Esophagus muscularis mucosa (tissue), 4 donors: ENCODE results near the gene ANKRD11. TPM values are rescaled to one million over a fixed set of nuclear protein-coding genes. Genes with fewer than 3 reads are reported as not detected.
"Not testable (repeated sequence)": the region's sequence is repeated elsewhere in the genome, so short reads cannot be mapped to it uniquely, and the experiment has no call there.

Experiments
- DNase-seq: peaks from one replicate; pipeline ENCODE4 v3.0.0-alpha.2; 2017; ENCODE audit errors: extremely low spot score
- H3K27ac ChIP-seq, 4 donors: fragments of 200-600 bp; sonication (generic); replicated peaks in 1 of 4; 1 replicate in 3 of 4; 2 replicates in 1 of 4; pipeline ENCODE4 v1.5.1; 2016 to 2019; ENCODE audit warnings: mild to moderate bottlenecking in 1 of 4
- H3K27me3 ChIP-seq, 4 donors: fragments of 200-600 bp; sonication (generic); one replicate each; pipeline versions ENCODE4 v1.5.1 to v1.6.0; 2016 to 2019
- H3K36me3 ChIP-seq, 4 donors: fragments of 200-600 bp; sonication (generic); one replicate each; pipeline ENCODE4 v1.5.1; 2016 to 2019
- H3K4me1 ChIP-seq, 4 donors: fragments of 200-600 bp; sonication (generic); one replicate each; pipeline ENCODE4 v1.5.1; 2016 to 2019
- H3K4me3 ChIP-seq, 4 donors: fragments of 200-600 bp; sonication (generic); 1 replicate in 2 of 4; 2 replicates in 2 of 4; pipeline ENCODE4 v1.5.1; 2016 to 2019; ENCODE audit warnings: mild to moderate bottlenecking in 4 of 4, moderate library complexity in 1 of 4
- H3K9me3 ChIP-seq, 4 donors: fragments of 200-600 bp; sonication (generic); 1 replicate in 3 of 4; 2 replicates in 1 of 4; pipeline ENCODE4 v1.5.1; 2016 to 2019
- EP300 ChIP-seq: sonication (generic); formaldehyde crosslinking; IDR thresholded peaks from one replicate; pipeline ENCODE4 v1.6.1; 2017; ENCODE audit warnings: antibody characterized with exemption
- POLR2A ChIP-seq: fragments of 450-650 bp; IDR thresholded peaks from one replicate; pipeline ENCODE4 v1.6.1; 2017; ENCODE audit warnings: antibody characterized with exemption, moderate library complexity, mild to moderate bottlenecking, low read depth
- POLR2AphosphoS5 ChIP-seq, 2 donors: sonication (generic); formaldehyde crosslinking; IDR thresholded peaks; one replicate each; pipeline ENCODE4 v1.6.1; 2017; ENCODE audit warnings: antibody characterized with exemption in 2 of 2
- WGBS: methylation state at CpG from one replicate; pipeline ENCODE4 v1.1.5; 2018; 5-methylcytosine and 5-hydroxymethylcytosine counted together
- intact Hi-C: fragments of 100-400 bp; cut with DNase I; formaldehyde crosslinking; loops from one replicate; pipeline ENCODE4 v1.15.1; 2023
- total RNA-seq, 4 donors: library from RNA; depleted of rRNA; stranded (reverse); fragments of >200 nt; gene quantifications; one replicate each; pipeline versions ENCODE4 v1.1.0 to v1.2.1, GENCODE V29; 2016
- TF ChIP-seq, protein P1 (sequence below), 3 experiments: fragments of 200-600 bp in 2 of 3; fragments of 450-650 bp in 1 of 3; sonication (generic) in 2 of 3; IDR thresholded peaks; one replicate each; pipeline ENCODE4 v1.5.1; 2017 to 2019; ENCODE audit warnings: antibody characterized with exemption in 3 of 3, mild to moderate bottlenecking in 2 of 3, moderate library complexity in 1 of 3

The ANKRD11 gene
- total RNA-seq, 4 donors from 2014 or later = 60.8 to 119 (median 105) TPM

DNA sequence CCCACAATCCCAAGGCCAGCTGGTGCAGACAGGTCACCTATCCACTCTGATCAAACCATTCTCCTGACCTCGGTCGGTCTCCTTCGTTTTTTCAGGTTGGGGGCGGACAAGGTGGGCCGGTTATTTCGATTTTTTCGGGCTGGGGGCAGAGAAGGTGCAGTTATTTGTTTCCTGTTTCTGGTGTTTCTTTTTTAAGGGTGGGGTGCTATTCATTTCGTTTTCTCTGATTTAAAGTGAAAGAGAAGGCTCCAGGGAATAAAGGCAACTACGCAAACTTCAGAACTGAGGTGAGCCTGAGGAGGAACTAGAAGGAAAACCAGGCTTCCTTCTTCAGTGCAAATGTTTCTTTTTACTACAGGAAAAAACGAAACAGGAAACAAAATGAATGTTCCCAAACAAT is 64.8 kb downstream of the ANKRD11 start:
- Histone ChIP-seq H3K9me3 (no peaks in the 10 kb centered on the region), H3K27ac (no peak overlapping the region), H3K4me3 (no peak overlapping the region), H3K4me1 (peaks cover 32 to 62% (median 52%) of the 10 kb centered on the region in 4 donors), H3K27me3 (no peaks in the 10 kb centered on the region), H3K36me3 (no peaks in the 10 kb centered on the region)
- 79% methylated on average over 10 of the region's 10 CpGs for WGBS
- intact Hi-C loops = no loop called here
- DNase-seq = no peak
- TF ChIP-seq POLR2AphosphoS5 (IDR thresholded peaks at IDR 0.05) (no peak), POLR2A (no peak), EP300 (no peak)

DNA sequence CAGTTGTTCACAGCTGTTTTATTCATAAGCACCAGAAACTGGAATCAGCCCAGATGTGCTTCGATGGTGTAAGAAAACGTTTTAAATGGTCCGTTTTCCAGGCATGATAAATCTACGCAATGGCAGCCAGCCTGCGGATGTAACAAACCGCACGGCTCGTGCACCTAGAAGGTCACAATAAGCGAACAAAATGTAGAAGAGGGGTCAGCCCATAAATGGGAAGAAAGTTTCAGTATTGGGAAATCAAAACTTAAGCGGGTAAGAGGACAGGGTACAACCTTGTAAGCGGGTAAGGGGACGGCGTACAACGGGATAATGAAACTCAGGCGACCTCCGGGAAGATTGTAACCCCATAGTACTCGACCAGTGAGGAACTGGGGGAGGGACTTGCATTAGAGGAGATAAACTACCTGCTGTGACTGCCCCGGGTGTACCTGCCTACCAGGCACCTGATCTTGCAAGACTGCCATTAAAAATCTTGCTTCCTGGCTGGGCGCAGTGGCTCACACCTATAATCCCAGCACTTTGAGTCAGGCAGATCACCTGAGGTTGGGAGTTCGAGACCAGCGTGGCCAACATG is 66.6 kb downstream of the ANKRD11 start:
- intact Hi-C loops = no loop called here
- Histone ChIP-seq H3K27ac (no peak overlapping the region), H3K9me3 (no peaks in the 10 kb centered on the region), H3K27me3 (no peaks in the 10 kb centered on the region), H3K36me3 (no peaks in the 10 kb centered on the region), H3K4me1 (peaks cover 30 to 71% (median 55%) of the 10 kb centered on the region in 4 donors), H3K4me3 (no peak overlapping the region)
- DNase-seq = no peak
- 79% methylated on average over 21 of the region's 21 CpGs for WGBS
- no peak for TF ChIP-seq POLR2AphosphoS5 (IDR thresholded peaks at IDR 0.05)
- TF ChIP-seq, protein P1, sequence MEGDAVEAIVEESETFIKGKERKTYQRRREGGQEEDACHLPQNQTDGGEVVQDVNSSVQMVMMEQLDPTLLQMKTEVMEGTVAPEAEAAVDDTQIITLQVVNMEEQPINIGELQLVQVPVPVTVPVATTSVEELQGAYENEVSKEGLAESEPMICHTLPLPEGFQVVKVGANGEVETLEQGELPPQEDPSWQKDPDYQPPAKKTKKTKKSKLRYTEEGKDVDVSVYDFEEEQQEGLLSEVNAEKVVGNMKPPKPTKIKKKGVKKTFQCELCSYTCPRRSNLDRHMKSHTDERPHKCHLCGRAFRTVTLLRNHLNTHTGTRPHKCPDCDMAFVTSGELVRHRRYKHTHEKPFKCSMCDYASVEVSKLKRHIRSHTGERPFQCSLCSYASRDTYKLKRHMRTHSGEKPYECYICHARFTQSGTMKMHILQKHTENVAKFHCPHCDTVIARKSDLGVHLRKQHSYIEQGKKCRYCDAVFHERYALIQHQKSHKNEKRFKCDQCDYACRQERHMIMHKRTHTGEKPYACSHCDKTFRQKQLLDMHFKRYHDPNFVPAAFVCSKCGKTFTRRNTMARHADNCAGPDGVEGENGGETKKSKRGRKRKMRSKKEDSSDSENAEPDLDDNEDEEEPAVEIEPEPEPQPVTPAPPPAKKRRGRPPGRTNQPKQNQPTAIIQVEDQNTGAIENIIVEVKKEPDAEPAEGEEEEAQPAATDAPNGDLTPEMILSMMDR (IDR thresholded peaks at IDR 0.05) = no peak
- no peak for TF ChIP-seq POLR2A
- TF ChIP-seq EP300 = no peak

DNA sequence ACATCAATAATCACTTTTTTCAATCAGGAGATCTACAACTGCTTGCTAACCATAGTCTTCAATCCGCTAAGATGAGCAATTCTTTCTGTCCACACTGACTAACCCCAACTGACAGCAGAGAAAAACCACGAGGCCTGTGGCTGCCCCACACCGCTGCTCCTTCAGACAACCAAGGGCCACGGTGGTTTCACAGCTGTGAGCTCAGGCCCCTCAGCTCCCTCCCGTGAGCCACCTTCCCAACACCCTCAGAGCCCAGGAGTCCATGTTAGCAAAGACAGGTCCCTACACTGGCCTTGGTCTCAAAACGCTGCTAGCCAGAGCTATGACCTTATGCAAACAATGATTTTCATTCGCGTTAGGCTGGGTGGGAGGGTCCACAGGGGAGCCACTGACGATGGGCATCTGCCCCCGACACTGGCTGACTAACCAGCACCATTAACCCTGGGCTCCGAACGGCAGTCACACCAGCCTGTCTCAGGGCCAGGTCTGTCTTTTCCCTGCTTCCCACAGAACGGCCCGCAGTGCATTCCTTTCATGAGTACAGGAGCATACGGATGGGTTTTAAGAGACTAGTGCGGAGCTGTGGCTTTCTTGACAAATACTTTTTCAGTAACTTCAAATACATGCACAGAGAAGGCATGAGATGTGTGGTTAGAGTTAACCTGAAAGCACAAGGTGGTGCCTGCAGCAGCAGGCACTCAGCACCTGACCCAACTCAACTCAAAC is 67.3 kb downstream of the ANKRD11 start:
- WGBS = 42% methylated on average over 10 of the region's 16 CpGs
- TF ChIP-seq POLR2AphosphoS5 (IDR thresholded peaks at IDR 0.05) (no peak), EP300 (no peak), POLR2A (no peak)
- TF ChIP-seq, protein P1 (IDR thresholded peaks at IDR 0.05) = no peak
- no peaks in the 10 kb centered on the region for H3K9me3 ChIP-seq
- DNase-seq = no peak
- no peak overlapping the region for H3K4me3 ChIP-seq
- H3K27me3 ChIP-seq = no peaks in the 10 kb centered on the region
- peak overlapping the region in 3 of 4 donors; percentile 31 to 50 (median 37) for H3K27ac ChIP-seq
- no peaks in the 10 kb centered on the region for H3K36me3 ChIP-seq
- H3K4me1 ChIP-seq = peaks cover 30 to 77% (median 58%) of the 10 kb centered on the region in 4 donors
- intact Hi-C loops = no loop called here

DNA sequence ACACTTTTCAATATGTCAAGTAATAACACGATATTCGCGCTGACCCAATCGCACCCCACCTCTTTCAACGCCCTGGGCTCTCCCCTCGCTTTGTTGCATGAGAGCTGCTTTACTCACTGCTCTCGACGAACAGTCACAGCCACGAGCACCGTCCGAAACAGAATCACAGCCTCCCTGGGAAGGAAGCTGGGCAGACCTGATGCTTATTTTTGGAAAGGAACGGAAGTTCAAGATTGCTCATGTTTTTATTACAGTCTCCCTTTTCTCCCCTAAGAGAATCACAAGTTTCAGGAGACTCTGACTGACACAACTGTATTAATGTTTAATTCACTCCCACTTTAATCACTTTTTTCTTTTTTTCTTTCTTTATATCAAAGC is 67.8 kb downstream of the ANKRD11 start:
- peaks cover 0 to 3% (median 0%) of the 10 kb centered on the region in 4 donors for H3K36me3 ChIP-seq
- H3K27me3 ChIP-seq = no peaks in the 10 kb centered on the region
- H3K9me3 ChIP-seq = no peaks in the 10 kb centered on the region
- TF ChIP-seq POLR2AphosphoS5 (IDR thresholded peaks at IDR 0.05) (peak in 1 of 2 donors; percentile 36), POLR2A (no peak)
- DNase-seq = no peak
- intact Hi-C loops = no loop called here
- 38% methylated on average over 12 of the region's 12 CpGs for WGBS
- peaks cover 35 to 81% (median 63%) of the 10 kb centered on the region in 4 donors for H3K4me1 ChIP-seq
- H3K4me3 ChIP-seq = no peak overlapping the region
- H3K27ac ChIP-seq = peak overlapping the region in 3 of 4 donors; percentile 31 to 50 (median 37)

DNA sequence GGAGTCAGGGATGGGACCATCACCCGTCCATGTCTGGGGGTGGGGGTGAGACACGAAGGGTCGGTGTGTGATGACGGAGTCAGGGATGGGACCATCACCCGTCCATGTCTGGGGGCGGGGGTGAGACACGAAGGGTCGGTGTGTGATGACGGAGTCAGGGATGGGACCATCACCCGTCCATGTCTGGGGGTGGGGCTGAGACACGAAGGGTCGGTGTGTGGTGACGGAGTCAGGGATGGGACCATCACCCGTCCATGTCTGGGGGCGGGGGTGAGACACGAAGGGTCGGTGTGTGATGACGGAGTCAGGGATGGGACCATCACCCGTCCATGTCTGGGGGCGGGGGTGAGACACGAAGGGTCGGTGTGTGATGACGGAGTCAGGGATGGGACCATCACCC is 69.1 kb downstream of the ANKRD11 start:
- 94% methylated on average over 11 of the region's 23 CpGs for WGBS
- H3K27ac ChIP-seq, H3K36me3 ChIP-seq, H3K4me3 ChIP-seq, intact Hi-C loops, DNase-seq, H3K27me3 ChIP-seq, H3K9me3 ChIP-seq: not testable (repeated sequence)
- peaks cover 47 to 82% (median 68%) of the 10 kb centered on the region in 4 donors for H3K4me1 ChIP-seq

DNA sequence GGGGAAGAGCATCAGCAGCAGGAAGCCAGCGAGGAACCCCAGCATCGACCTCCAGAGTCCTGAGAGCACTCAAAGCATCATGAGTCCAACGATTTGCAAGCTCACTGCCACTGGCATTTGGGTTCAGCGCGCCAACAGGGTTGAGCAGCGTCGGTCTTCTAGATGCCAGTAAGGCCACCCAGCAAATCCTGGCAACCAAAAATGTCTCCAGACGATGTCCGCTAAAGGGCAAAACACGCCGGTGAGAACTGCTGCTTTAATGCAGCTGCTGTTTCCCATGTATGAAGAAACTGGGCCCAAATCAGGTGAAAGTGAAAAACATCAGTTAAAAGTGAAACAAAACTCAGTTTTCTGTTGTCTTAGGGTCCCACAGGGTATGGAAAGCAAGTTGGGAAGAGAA is 70.2 kb downstream of the ANKRD11 start:
- H3K27ac ChIP-seq = no peak overlapping the region
- no peak overlapping the region for H3K4me3 ChIP-seq
- TF ChIP-seq POLR2A (no peak), POLR2AphosphoS5 (IDR thresholded peaks at IDR 0.05) (no peak), EP300 (no peak)
- TF ChIP-seq, protein P1 (IDR thresholded peaks at IDR 0.05) = no peak
- 88% methylated on average over 5 of the region's 11 CpGs for WGBS
- H3K4me1 ChIP-seq = peaks cover 44 to 82% (median 65%) of the 10 kb centered on the region in 4 donors
- no peaks in the 10 kb centered on the region for H3K27me3 ChIP-seq
- intact Hi-C loops = no loop called here
- DNase-seq = no peak
- peaks cover 0 to 6% (median 0%) of the 10 kb centered on the region in 4 donors for H3K36me3 ChIP-seq
- no peaks in the 10 kb centered on the region for H3K9me3 ChIP-seq
